Mesenchymal stem cell (in vitro differentiated cells and primary cell): Measurements from ENCODE around the gene PLA2G2D.

ENCODE experiments used
- DNase-seq: peaks from one replicate; pipeline ENCODE4 v3.0.0-alpha.2; 2013
- H2AFZ ChIP-seq: one replicate; pipeline ENCODE4 v1.6.1; 2013; ENCODE audit warnings: low read depth, mild to moderate bottlenecking, control low read depth, inconsistent platforms, low read length, moderate library complexity
- H2AK5ac ChIP-seq: 2 replicates; pipeline ENCODE4 v1.6.1; 2013; ENCODE audit warnings: low read length, moderate library complexity, mild to moderate bottlenecking, inconsistent platforms; ENCODE audit not compliant: severe bottlenecking
- H2BK120ac ChIP-seq: one replicate; pipeline ENCODE4 v1.6.1; 2013; ENCODE audit warnings: low read depth, mild to moderate bottlenecking, inconsistent platforms, low read length, moderate library complexity
- H2BK12ac ChIP-seq, 2 experiments: one replicate each; pipeline ENCODE4 v1.6.1; 2013; ENCODE audit warnings: inconsistent platforms in 2 of 2, low read length in 2 of 2, mild to moderate bottlenecking in 2 of 2, moderate library complexity in 2 of 2, control low read depth in 1 of 2
- H2BK15ac ChIP-seq: one replicate; pipeline ENCODE4 v1.6.1; 2013; ENCODE audit warnings: mild to moderate bottlenecking, low read depth, inconsistent platforms; ENCODE audit not compliant: poor library complexity, severe bottlenecking
- H2BK5ac ChIP-seq: 2 replicates; pipeline ENCODE4 v1.6.1; 2013; ENCODE audit warnings: low read depth, mild to moderate bottlenecking, low read length, control low read depth, inconsistent platforms; ENCODE audit not compliant: poor library complexity, severe bottlenecking
- H3K14ac ChIP-seq, 2 experiments: one replicate each; pipeline ENCODE4 v1.6.1; 2013; ENCODE audit warnings: inconsistent platforms in 2 of 2, low read length in 2 of 2, control low read depth in 1 of 2, mild to moderate bottlenecking in 1 of 2, moderate library complexity in 1 of 2
- H3K18ac ChIP-seq, 2 experiments: one replicate each; pipeline ENCODE4 v1.6.1; 2013; ENCODE audit warnings: inconsistent platforms in 2 of 2, low read length in 2 of 2, control low read depth in 1 of 2, low read depth in 1 of 2, mild to moderate bottlenecking in 1 of 2
- H3K23ac ChIP-seq, 2 experiments: one replicate each; pipeline ENCODE4 v1.6.1; 2013; ENCODE audit warnings: inconsistent platforms in 2 of 2, low read length in 2 of 2, mild to moderate bottlenecking in 2 of 2, moderate library complexity in 2 of 2, control low read depth in 1 of 2
- H3K27ac ChIP-seq: 2 replicates; pipeline ENCODE4 v1.5.1; 2013; ENCODE audit warnings: mild to moderate bottlenecking, moderate library complexity, low read length, control low read depth, inconsistent platforms; ENCODE audit not compliant: poor library complexity, severe bottlenecking
- H3K27me3 ChIP-seq, 2 experiments: 2 replicates each; pipeline versions ENCODE4 v1.6.1 to v1.7.0; 2013; ENCODE audit warnings: low read length in 2 of 2, mild to moderate bottlenecking in 2 of 2, moderate library complexity in 2 of 2, control low read depth in 1 of 2, inconsistent platforms in 1 of 2; ENCODE audit not compliant: control insufficient read depth in 1 of 2, insufficient read depth in 1 of 2
- H3K36me3 ChIP-seq, 2 experiments: 2 replicates each; pipeline versions ENCODE4 v1.6.1 to v1.7.0; 2013; ENCODE audit warnings: low read length in 2 of 2, control low read depth in 1 of 2, inconsistent platforms in 1 of 2, low read depth in 1 of 2, mild to moderate bottlenecking in 1 of 2; ENCODE audit not compliant: insufficient read depth in 2 of 2, control insufficient read depth in 1 of 2
- H3K4ac ChIP-seq, 2 experiments: one replicate each; pipeline ENCODE4 v1.6.1; 2013; ENCODE audit warnings: inconsistent platforms in 2 of 2, low read length in 2 of 2, mild to moderate bottlenecking in 2 of 2, moderate library complexity in 2 of 2, control low read depth in 1 of 2, low read depth in 1 of 2
- H3K4me1 ChIP-seq: 2 replicates; pipeline ENCODE4 v1.6.1; 2013; ENCODE audit warnings: low read depth, low read length, control low read depth; ENCODE audit not compliant: control insufficient read depth, insufficient read depth
- H3K4me2 ChIP-seq: 2 replicates; pipeline ENCODE4 v1.6.1; 2013; ENCODE audit warnings: low read length, mild to moderate bottlenecking, inconsistent platforms; ENCODE audit not compliant: poor library complexity, severe bottlenecking
- H3K4me3 ChIP-seq, 2 experiments: 2 replicates each; pipeline versions ENCODE4 v1.5.1 to v1.7.0; 2013; ENCODE audit warnings: low read length in 2 of 2, mild to moderate bottlenecking in 2 of 2, control low read depth in 1 of 2, low read depth in 1 of 2; ENCODE audit not compliant: insufficient read depth in 1 of 2
- H3K79me1 ChIP-seq: replicated peaks from 2 replicates; pipeline ENCODE4 v1.6.1; 2013; ENCODE audit warnings: mild to moderate bottlenecking, control low read depth, low read length, inconsistent platforms; ENCODE audit not compliant: poor library complexity, severe bottlenecking
- H3K9ac ChIP-seq: 2 replicates; pipeline ENCODE4 v1.7.0; 2013; ENCODE audit warnings: mild to moderate bottlenecking, low read length, moderate library complexity
- H3K9me3 ChIP-seq: 2 replicates; pipeline ENCODE4 v1.7.0; 2013; ENCODE audit warnings: mild to moderate bottlenecking, low read length; ENCODE audit not compliant: control insufficient read depth
- H4K8ac ChIP-seq: one replicate; pipeline ENCODE4 v1.6.1; 2013; ENCODE audit warnings: inconsistent platforms, mild to moderate bottlenecking, low read length, moderate library complexity
- H4K91ac ChIP-seq: one replicate; pipeline ENCODE4 v1.6.1; 2013; ENCODE audit warnings: mild to moderate bottlenecking, low read length, inconsistent platforms
- WGBS: methylation state at CpG from one replicate; pipeline ENCODE4 v1.1.7; 2013; ENCODE audit warnings: mixed read lengths; 5-methylcytosine and 5-hydroxymethylcytosine counted together

PLA2G2D gene

GRCh38 chr1:20138346-20138745 lies 19.0 kb upstream of the PLA2G2D start:
- Histone ChIP-seq H2AK5ac (no peak overlapping the region), H3K36me3 (no peaks in the 10 kb centered on the region), H3K4me1 (no peaks in the 10 kb centered on the region), H3K79me1 (no peaks in the 10 kb centered on the region), H3K9me3 (no peaks in the 10 kb centered on the region), H3K4ac (no peak overlapping the region), H2BK120ac (no peak overlapping the region), H3K14ac (no peak overlapping the region), H3K27ac (no peak overlapping the region), H2BK15ac (no peak overlapping the region), H3K23ac (no peak overlapping the region), H4K8ac (no peak overlapping the region), H3K4me3 (no peak overlapping the region), H3K4me2 (no peak overlapping the region), H4K91ac (no peak overlapping the region), H2BK5ac (no peak overlapping the region), H3K9ac (no peak overlapping the region), H2BK12ac (no peak overlapping the region), H2AFZ (no peak overlapping the region), H3K18ac (no peak overlapping the region), H3K27me3 (no peaks in the 10 kb centered on the region)
- no peak for DNase-seq
- 75% methylated on average over 5 of the region's 6 CpGs for whole genome bisulfite sequencing

- H3K27ac ChIP-seq = no peak overlapping the region
- no peak overlapping the region for H3K14ac ChIP-seq
- no peak overlapping the region for H2BK120ac ChIP-seq
- no peak overlapping the region for H4K8ac ChIP-seq
- H3K9ac ChIP-seq = no peak overlapping the region
- no peak overlapping the region for H3K4me3 ChIP-seq
- H4K91ac ChIP-seq = no peak overlapping the region
- no peaks in the 10 kb centered on the region for H3K27me3 ChIP-seq
- H2BK12ac ChIP-seq = no peak overlapping the region
- no peak overlapping the region for H3K23ac ChIP-seq
- no peak overlapping the region for H2AK5ac ChIP-seq
- H3K4me2 ChIP-seq = no peak overlapping the region
- H3K9me3 ChIP-seq = no peaks in the 10 kb centered on the region
- no peak overlapping the region for H2BK15ac ChIP-seq
- no peak for DNase-seq
- no peaks in the 10 kb centered on the region for H3K4me1 ChIP-seq
- no peaks in the 10 kb centered on the region for H3K36me3 ChIP-seq
- no peak overlapping the region for H2AFZ ChIP-seq
- no peak overlapping the region for H3K4ac ChIP-seq
- 94% methylated on average over 1 of the region's 1 CpG for WGBS
- no peak overlapping the region for H3K18ac ChIP-seq
- no peaks in the 10 kb centered on the region for H3K79me1 ChIP-seq
- no peak overlapping the region for H2BK5ac ChIP-seq
These were observed 18.3 kb upstream of the PLA2G2D start for GRCh38 chr1:20137604-20138003.

- no peak overlapping the region for H3K4ac ChIP-seq
- no peak overlapping the region for H2AFZ ChIP-seq
- no peak overlapping the region for H3K4me3 ChIP-seq
- H2AK5ac ChIP-seq = no peak overlapping the region
- H3K9me3 ChIP-seq = no peaks in the 10 kb centered on the region
- no peak overlapping the region for H2BK120ac ChIP-seq
- H3K27ac ChIP-seq = no peak overlapping the region
- H3K27me3 ChIP-seq = no peaks in the 10 kb centered on the region
- no peak overlapping the region for H2BK5ac ChIP-seq
- H3K4me2 ChIP-seq = no peak overlapping the region
- H3K4me1 ChIP-seq = no peaks in the 10 kb centered on the region
- no peak for DNase-seq
- no peak overlapping the region for H3K18ac ChIP-seq
- no peaks in the 10 kb centered on the region for H3K36me3 ChIP-seq
- H2BK12ac ChIP-seq = no peak overlapping the region
- H3K9ac ChIP-seq = no peak overlapping the region
- WGBS = 82% methylated on average over 3 of the region's 4 CpGs
- H3K14ac ChIP-seq = no peak overlapping the region
- H3K23ac ChIP-seq = no peak overlapping the region
- H2BK15ac ChIP-seq = no peak overlapping the region
- H4K8ac ChIP-seq = no peak overlapping the region
- H4K91ac ChIP-seq = no peak overlapping the region
- no peaks in the 10 kb centered on the region for H3K79me1 ChIP-seq
These were observed 17.7 kb upstream of the PLA2G2D start for GRCh38 chr1:20137055-20137454.

- H2BK12ac ChIP-seq = no peak overlapping the region
- H3K4me3 ChIP-seq = no peak overlapping the region
- no peak overlapping the region for H2BK5ac ChIP-seq
- H3K27me3 ChIP-seq = no peaks in the 10 kb centered on the region
- no peak overlapping the region for H4K91ac ChIP-seq
- no peak overlapping the region for H3K23ac ChIP-seq
- H3K4me1 ChIP-seq = no peaks in the 10 kb centered on the region
- no peak for DNase-seq
- H3K36me3 ChIP-seq = no peaks in the 10 kb centered on the region
- no peaks in the 10 kb centered on the region for H3K9me3 ChIP-seq
- H2BK15ac ChIP-seq = no peak overlapping the region
- H2AFZ ChIP-seq = no peak overlapping the region
- no peak overlapping the region for H3K14ac ChIP-seq
- no peak overlapping the region for H3K27ac ChIP-seq
- no peak overlapping the region for H2BK120ac ChIP-seq
- no peak overlapping the region for H4K8ac ChIP-seq
- no peak overlapping the region for H3K4ac ChIP-seq
- no peaks in the 10 kb centered on the region for H3K79me1 ChIP-seq
- H3K4me2 ChIP-seq = no peak overlapping the region
- no peak overlapping the region for H3K18ac ChIP-seq
- H2AK5ac ChIP-seq = no peak overlapping the region
- no peak overlapping the region for H3K9ac ChIP-seq
- 83% methylated on average over 3 of the region's 3 CpGs for WGBS
These were observed 16.9 kb upstream of the PLA2G2D start for GRCh38 chr1:20136249-20136648.
